A549 treated with ZK216348 at 1 μM for 4 hours (cell line): ENCODE measurements around the gene NUMA1. TPM values are rescaled to one million over a fixed set of nuclear protein-coding genes. Genes with fewer than 3 reads are reported as not detected.

ENCODE experiments used
- total RNA-seq: library from RNA; stranded (reverse); fragments of 200-300 nt; extraction: Qiagen RNA extraction; gene quantifications from 5 replicates; pipeline ENCODE4 v1.2.3, GENCODE V29; 2022; ENCODE audit warnings: low read depth

The NUMA1 gene, protein sequence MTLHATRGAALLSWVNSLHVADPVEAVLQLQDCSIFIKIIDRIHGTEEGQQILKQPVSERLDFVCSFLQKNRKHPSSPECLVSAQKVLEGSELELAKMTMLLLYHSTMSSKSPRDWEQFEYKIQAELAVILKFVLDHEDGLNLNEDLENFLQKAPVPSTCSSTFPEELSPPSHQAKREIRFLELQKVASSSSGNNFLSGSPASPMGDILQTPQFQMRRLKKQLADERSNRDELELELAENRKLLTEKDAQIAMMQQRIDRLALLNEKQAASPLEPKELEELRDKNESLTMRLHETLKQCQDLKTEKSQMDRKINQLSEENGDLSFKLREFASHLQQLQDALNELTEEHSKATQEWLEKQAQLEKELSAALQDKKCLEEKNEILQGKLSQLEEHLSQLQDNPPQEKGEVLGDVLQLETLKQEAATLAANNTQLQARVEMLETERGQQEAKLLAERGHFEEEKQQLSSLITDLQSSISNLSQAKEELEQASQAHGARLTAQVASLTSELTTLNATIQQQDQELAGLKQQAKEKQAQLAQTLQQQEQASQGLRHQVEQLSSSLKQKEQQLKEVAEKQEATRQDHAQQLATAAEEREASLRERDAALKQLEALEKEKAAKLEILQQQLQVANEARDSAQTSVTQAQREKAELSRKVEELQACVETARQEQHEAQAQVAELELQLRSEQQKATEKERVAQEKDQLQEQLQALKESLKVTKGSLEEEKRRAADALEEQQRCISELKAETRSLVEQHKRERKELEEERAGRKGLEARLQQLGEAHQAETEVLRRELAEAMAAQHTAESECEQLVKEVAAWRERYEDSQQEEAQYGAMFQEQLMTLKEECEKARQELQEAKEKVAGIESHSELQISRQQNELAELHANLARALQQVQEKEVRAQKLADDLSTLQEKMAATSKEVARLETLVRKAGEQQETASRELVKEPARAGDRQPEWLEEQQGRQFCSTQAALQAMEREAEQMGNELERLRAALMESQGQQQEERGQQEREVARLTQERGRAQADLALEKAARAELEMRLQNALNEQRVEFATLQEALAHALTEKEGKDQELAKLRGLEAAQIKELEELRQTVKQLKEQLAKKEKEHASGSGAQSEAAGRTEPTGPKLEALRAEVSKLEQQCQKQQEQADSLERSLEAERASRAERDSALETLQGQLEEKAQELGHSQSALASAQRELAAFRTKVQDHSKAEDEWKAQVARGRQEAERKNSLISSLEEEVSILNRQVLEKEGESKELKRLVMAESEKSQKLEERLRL (N-terminal part only)
- total RNA-seq = 44.8 to 77.9 TPM (median 68.5 TPM) in 5 replicates

DNA sequence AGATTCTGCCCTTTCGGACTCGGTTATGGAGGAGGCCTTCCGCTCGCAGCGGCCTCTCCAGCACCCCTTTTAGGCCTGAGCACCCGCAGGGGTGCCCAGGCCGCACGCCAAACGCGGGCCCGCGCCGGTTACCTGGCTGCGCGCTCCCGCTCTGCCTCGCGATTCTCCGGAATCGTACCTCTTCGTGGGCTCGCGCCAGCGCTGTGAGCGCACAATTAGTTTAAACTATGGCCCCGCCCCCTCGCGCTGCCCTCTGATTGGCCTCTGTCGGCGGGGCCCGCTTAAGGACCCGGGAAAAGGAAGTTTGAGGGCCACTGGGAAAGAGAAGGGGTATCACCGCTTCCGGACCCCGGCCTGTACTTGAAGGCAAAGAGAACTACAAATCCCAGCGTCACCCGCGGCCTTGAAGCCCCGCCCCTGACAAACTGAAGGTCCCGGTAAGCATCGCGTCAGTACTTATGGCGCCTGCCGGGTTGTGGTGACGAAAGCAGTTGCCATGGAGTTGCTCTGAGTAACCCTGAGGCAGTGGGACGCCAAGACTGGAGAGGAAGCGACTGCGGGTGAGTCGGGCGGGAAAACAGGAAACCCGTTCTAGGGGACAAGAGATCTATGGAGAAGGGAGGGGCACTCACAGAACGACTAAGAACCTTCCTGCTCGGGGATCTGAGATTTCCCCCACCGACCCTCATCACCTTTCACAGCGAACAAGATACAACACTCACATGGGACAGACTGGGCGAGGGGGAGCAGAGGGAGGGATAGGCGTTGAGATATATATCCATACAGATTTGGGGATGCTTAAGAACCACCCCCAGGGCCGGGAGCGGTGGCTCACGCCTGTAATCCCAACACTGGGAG is at the start of gene NUMA1, which contains the start of gene LRRC51:
Gene NUMA1 (minus strand): TSS at position 217 of the 858 bp plus-strand sequence. CDS start 44,599 bp downstream, outside the sequence.
Gene LRRC51 (plus strand): TSS at position 525 of the 858 bp plus-strand sequence. CDS start 8,234 bp downstream, outside the sequence.

DNA sequence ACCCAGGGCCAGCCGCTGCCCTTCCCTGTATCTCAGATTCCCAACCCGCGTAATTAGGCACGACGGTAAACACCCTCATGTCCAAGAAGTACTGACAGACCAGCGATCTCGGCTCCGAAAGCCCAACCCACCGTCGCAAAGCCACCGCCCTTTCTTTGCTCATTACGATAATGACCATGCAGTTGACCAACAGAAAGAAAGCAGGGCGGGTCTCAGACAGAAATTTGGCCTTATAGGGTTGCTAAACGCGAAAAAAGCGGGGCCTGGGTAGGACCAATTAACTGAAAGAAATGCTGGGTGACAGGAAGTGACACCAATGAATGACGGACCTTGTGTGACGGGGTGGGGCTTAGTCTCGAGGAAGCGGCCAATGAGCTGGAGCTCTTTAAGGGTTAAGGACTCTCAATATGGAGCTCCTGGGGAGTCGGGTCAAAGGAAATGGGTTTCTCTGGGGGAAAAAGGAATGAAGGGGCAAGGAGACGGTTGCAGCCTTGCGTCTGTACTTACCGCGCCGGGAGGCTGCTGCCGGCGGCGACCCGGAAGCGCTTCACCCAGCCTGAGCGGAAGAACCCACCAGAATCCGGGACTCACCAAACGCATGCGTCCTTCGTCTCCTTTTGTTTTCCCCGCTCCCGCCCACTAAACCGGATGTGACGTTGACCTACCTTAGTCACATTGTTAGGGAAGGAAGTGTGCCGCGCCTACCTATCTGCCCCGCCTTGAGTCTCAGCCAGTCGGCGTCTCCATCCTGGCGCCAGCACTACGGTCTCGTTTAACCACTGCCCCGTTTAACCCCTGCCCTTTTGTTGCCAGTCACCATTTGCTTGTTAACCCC is 32.0 kb upstream of the NUMA1 start, which contains the start of gene ANAPC15:
Gene ANAPC15 (minus strand): TSS at position 553 of the 835 bp plus-strand sequence. CDS start 1,419 bp downstream, outside the sequence.

DNA sequence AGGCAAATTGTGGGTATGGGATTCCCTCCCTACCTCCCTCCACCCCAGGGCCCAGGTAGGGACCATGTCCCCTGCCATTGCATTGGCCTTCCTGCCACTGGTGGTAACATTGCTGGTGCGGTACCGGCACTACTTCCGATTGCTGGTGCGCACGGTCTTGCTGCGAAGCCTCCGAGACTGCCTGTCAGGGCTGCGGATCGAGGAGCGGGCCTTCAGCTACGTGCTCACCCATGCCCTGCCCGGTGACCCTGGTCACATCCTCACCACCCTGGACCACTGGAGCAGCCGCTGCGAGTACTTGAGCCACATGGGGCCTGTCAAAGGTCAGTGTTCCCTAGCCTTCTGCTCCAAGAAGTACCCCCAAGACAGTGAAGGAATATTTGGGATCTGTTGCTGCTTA is 25.5 kb upstream of the NUMA1 start, which contains the start of gene TOMT:
Gene TOMT (plus strand): TSS at position 37 of the 400 bp plus-strand sequence. CDS start 28 bp downstream, at position 65.

DNA sequence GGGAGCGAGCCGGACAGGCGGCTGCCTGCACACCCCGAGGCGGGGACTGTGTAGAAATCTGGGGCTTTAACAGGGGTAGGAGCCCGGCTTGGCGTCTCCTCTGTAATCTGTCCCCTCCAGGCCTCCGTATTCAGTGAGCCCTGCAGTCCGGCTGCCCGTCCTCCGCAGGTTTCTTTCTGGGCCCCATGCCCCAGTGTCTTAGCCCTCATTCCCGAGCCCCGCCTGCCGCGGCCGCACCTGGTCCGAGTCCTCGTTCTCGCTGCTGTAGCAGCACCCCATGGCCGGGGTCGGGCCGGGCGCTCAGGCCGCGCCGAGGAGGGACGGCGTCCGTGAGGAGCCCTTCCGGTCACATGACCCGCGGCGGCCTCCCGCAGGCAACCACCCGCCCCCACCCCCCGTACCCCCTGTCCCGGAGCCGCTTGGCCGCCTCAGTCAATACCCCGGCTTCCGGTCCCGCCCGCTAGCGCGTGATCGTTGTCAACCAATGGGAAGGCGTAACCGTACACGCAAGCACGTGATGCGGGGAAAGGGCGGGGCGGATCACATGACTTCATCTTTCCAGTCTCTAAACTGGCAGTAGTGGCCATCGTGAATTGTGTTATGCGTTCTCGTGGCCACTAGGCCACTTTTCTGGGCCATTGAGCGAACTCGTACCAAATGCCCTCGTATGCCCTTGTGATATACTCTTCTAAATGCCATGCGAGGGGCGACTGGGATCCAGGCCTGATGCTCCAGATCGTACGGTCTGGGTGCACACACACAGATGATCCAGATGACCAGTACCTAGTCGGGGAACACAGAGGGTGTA is 22.8 kb upstream of the NUMA1 start, which contains the start of gene LAMTOR1:
Gene LAMTOR1 (minus strand): TSS at position 352 of the 808 bp plus-strand sequence. CDS start 73 bp downstream, at position 279.

DNA sequence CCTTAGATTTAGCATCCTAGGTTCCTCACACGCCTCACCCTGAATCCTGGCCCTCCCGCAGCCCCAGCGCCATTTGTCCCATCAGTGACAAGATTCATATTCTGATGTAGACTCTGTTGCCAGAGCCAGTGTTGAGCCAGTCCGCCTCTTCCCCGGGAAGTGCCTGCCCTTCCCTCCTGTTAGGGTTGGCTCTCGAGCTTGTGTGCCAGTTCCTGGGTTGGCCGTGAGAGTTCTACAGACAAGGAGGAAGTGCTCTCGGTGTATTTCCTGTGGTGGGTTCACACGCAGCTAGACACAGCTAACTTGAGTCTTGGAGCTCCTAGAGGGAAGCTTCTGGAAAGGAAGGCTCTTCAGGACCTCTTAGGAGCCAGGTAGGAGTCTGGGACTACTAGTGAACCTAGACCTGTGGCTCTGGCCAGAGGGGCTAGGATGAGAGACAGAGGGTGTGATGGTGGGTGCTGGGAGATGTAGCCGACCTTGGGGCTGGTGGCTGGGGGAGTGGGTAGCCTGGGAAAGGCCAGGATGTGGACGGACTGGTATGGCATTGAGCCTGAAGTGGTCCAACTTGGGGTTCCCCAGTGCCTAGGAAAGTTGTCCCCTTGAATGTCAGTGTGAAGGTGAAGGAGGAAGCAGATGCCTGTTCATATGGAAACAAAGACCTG is 81.6 kb downstream of the NUMA1 start, which contains the start of gene IL18BP:
Gene IL18BP (plus strand): TSS at position 261 of the 662 bp plus-strand sequence. CDS start 1,076 bp downstream, outside the sequence.

Other genes starting within 250 kb of the NUMA1 start
- not detected in 5 replicates for gene DEFB108B, start 247.3 kb downstream of the NUMA1 start, total RNA-seq
- gene DEFB131B, start 202.1 kb downstream of the NUMA1 start, total RNA-seq = not detected in 5 replicates
- 2.9 to 5.7 TPM (median 3.4 TPM) in 5 replicates for gene XNDC1N, start 151.9 kb downstream of the NUMA1 start, total RNA-seq
- gene RNF121, start 151.5 kb downstream of the NUMA1 start, total RNA-seq = 40.5 to 55.3 TPM (median 51.0 TPM) in 5 replicates
- 3.0 to 4.5 TPM (median 3.9 TPM) in 5 replicates for gene IL18BP, start 81.6 kb downstream of the NUMA1 start, total RNA-seq
- 5.2 to 11.6 TPM (median 7.8 TPM) in 5 replicates for gene LRRC51, start 308 bp upstream of the NUMA1 start, total RNA-seq
- gene LAMTOR1, start 22.8 kb upstream of the NUMA1 start, total RNA-seq = 117 to 162 TPM (median 141 TPM) in 5 replicates
- gene TOMT, start 25.4 kb upstream of the NUMA1 start, total RNA-seq = not detected in 5 replicates
- 85.1 to 94.2 TPM (median 88.9 TPM) in 5 replicates for gene ANAPC15, start 32.2 kb upstream of the NUMA1 start, total RNA-seq
- gene FOLR3, start 55.2 kb upstream of the NUMA1 start, total RNA-seq = 0.45 TPM in 1 of 5 replicates, not detected in the others
- gene FOLR1, start 111.6 kb upstream of the NUMA1 start, total RNA-seq = not detected in 5 replicates
- gene FOLR2, start 136.3 kb upstream of the NUMA1 start, total RNA-seq = not detected in 5 replicates
- 42.7 to 96.5 TPM (median 78.5 TPM) in 5 replicates for gene INPPL1, start 144.2 kb upstream of the NUMA1 start, total RNA-seq
- not detected in 5 replicates for gene PHOX2A, start 163.6 kb upstream of the NUMA1 start, total RNA-seq